Measurements from ENCODE around the gene RIPOR2.
A peak's percentile ranks its signal among the peaks of the same experiment; 100 is the strongest.

Gene RIPOR2

GRCh38 chr6:24859132-24859531 is 76.6 kb downstream of the RIPOR2 start:
- TF ChIP-seq CTCF (IDR thresholded peaks at IDR 0.05; ENCODE audit: unreplicated experiment in 3 of 3), result no peak
- H3K4me1 Mint-ChIP-seq, result peaks cover 28% of the 10 kb centered on the region
- peaks cover 3% of the 10 kb centered on the region for H3K36me3 Mint-ChIP-seq (ENCODE audit: low read depth)
- H3K9me3 Mint-ChIP-seq, result no peaks in the 10 kb centered on the region
- no peak overlapping the region for H3K4me3 Mint-ChIP-seq
- H3K27me3 Mint-ChIP-seq (ENCODE audit: low read depth), result peaks cover 3% of the 10 kb centered on the region
- no peak overlapping the region for H3K27ac Mint-ChIP-seq

- peaks cover 32% of the 10 kb centered on the region for H3K4me1 Mint-ChIP-seq
- no peaks in the 10 kb centered on the region for H3K9me3 Mint-ChIP-seq
- H3K27ac Mint-ChIP-seq, result no peak overlapping the region
- no peak for TF ChIP-seq CTCF (IDR thresholded peaks at IDR 0.05; ENCODE audit: unreplicated experiment in 3 of 3)
- H3K36me3 Mint-ChIP-seq (ENCODE audit: low read depth), result peaks cover 3% of the 10 kb centered on the region
- no peak overlapping the region for H3K4me3 Mint-ChIP-seq
- H3K27me3 Mint-ChIP-seq (ENCODE audit: low read depth), result peaks cover 3% of the 10 kb centered on the region
Measured at GRCh38 chr6:24858177-24858653, 77.5 kb downstream of the RIPOR2 start.

- no peak for TF ChIP-seq CTCF (IDR thresholded peaks at IDR 0.05; ENCODE audit: unreplicated experiment in 3 of 3)
- Mint-ChIP-seq H3K4me1 (peaks cover 32% of the 10 kb centered on the region), H3K36me3 (ENCODE audit: low read depth) (peaks cover 3% of the 10 kb centered on the region)
Measured at GRCh38 chr6:24856901-24857670, 78.7 kb downstream of the RIPOR2 start.

GRCh38 chr6:24856246-24856599 is 79.5 kb downstream of the RIPOR2 start:
- H3K9me3 Mint-ChIP-seq, result no peaks in the 10 kb centered on the region
- peaks cover 32% of the 10 kb centered on the region for H3K4me1 Mint-ChIP-seq
- H3K4me3 Mint-ChIP-seq, result peak overlapping the region in 2 of 3 experiments; percentile 12 to 29
- peak overlapping the region; percentile 19 to 63 (median 60) for H3K27ac Mint-ChIP-seq
- peaks cover 3% of the 10 kb centered on the region for H3K36me3 Mint-ChIP-seq (ENCODE audit: low read depth)
- no peaks in the 10 kb centered on the region for H3K27me3 Mint-ChIP-seq (ENCODE audit: low read depth)
- peak in 2 of 3 experiments; percentile 28 for TF ChIP-seq CTCF (IDR thresholded peaks at IDR 0.05; ENCODE audit: unreplicated experiment in 3 of 3)

More at GRCh38 chr6:24856901-24857670, 78.7 kb downstream of the RIPOR2 start:
- no peaks in the 10 kb centered on the region for H3K9me3 Mint-ChIP-seq
- H3K4me3 Mint-ChIP-seq, result no peak overlapping the region
- no peaks in the 10 kb centered on the region for H3K27me3 Mint-ChIP-seq (ENCODE audit: low read depth)
- H3K27ac Mint-ChIP-seq, result peak overlapping the region in 1 of 3 experiments; percentile 10

- H3K27me3 Mint-ChIP-seq (ENCODE audit: low read depth), result no peaks in the 10 kb centered on the region
- no peaks in the 10 kb centered on the region for H3K9me3 Mint-ChIP-seq
Measured at GRCh38 chr6:24855395-24856245, 80.1 kb downstream of the RIPOR2 start.

More at GRCh38 chr6:24855395-24856245, 80.1 kb downstream of the RIPOR2 start:
- Mint-ChIP-seq H3K4me3 (peak overlapping the region in 2 of 3 experiments; percentile 12 to 29), H3K27ac (peak overlapping the region; percentile 48 to 63 (median 60)), H3K36me3 (ENCODE audit: low read depth) (peaks cover 3% of the 10 kb centered on the region), H3K4me1 (peaks cover 32% of the 10 kb centered on the region)
- peak; percentile 87 to 94 (median 87) for TF ChIP-seq CTCF (IDR thresholded peaks at IDR 0.05; ENCODE audit: unreplicated experiment in 3 of 3)

All from nephron (organoid).